Neural cell (in vitro differentiated cells): ENCODE data around the gene S100A1. TPM values are rescaled to one million over a fixed set of nuclear protein-coding genes. Genes with fewer than 3 reads are reported as not detected.

Source experiments
- H2AFZ ChIP-seq: fragments of 200-600, 300-800 bp; sonication (generic), shearing (Covaris generic); 2 replicates; pipeline ENCODE4 v1.6.0; 2014; ENCODE audit warnings: low read depth, mild to moderate bottlenecking, antibody characterized with exemption, low read length, moderate library complexity
- H3F3A ChIP-seq: fragments of 200-600 bp; shearing (Covaris generic); 2 replicates; pipeline ENCODE4 v1.6.1; 2016; ENCODE audit warnings: mild to moderate bottlenecking, moderate library complexity, mixed read lengths, antibody characterized with exemption, low read length; ENCODE audit not compliant: insufficient read depth, poor library complexity, severe bottlenecking
- H3K27ac ChIP-seq: fragments of 200-600, 300-800 bp; sonication (generic), shearing (Covaris generic); 2 replicates; pipeline ENCODE4 v1.5.1; 2014; ENCODE audit warnings: mild to moderate bottlenecking, low read length, moderate library complexity
- H3K27me3 ChIP-seq: fragments of 300-800, 200-600 bp; sonication (generic), shearing (Covaris generic); 2 replicates; pipeline ENCODE4 v1.6.0; 2014; ENCODE audit warnings: mild to moderate bottlenecking, low read depth, low read length, moderate library complexity; ENCODE audit not compliant: insufficient read depth
- H3K36me3 ChIP-seq: fragments of 300-800, 200-600 bp; sonication (generic), shearing (Covaris generic); 2 replicates; pipeline ENCODE4 v1.5.1; 2014; ENCODE audit warnings: mild to moderate bottlenecking, antibody characterized with exemption, low read length, moderate library complexity; ENCODE audit not compliant: insufficient read depth
- H3K4me2 ChIP-seq: fragments of 300-800, 200-600 bp; sonication (generic), shearing (Covaris generic); 2 replicates; pipeline ENCODE4 v1.6.0; 2014; ENCODE audit warnings: mild to moderate bottlenecking, low read length
- H3K4me3 ChIP-seq: fragments of 300-800, 200-600 bp; sonication (generic), shearing (Covaris generic); 2 replicates; pipeline ENCODE4 v1.5.1; 2014; ENCODE audit warnings: mild to moderate bottlenecking, low read length, moderate library complexity
- H3K79me2 ChIP-seq: fragments of 200-600 bp; shearing (Covaris generic); replicated peaks from 2 replicates; pipeline ENCODE4 v1.6.0; 2014; ENCODE audit warnings: mild to moderate bottlenecking, low read length, moderate library complexity; ENCODE audit not compliant: insufficient read depth
- H3K9ac ChIP-seq: fragments of 300-800, 200-600 bp; sonication (generic), shearing (Covaris generic); 2 replicates; pipeline ENCODE4 v1.6.1; 2016; ENCODE audit warnings: mild to moderate bottlenecking, low read length, mixed read lengths
- H3K9me2 ChIP-seq: fragments of 200-600 bp; shearing (Covaris generic); 2 replicates; pipeline ENCODE4 v1.6.1; 2016; ENCODE audit warnings: mild to moderate bottlenecking, low read length, mixed read lengths; ENCODE audit not compliant: insufficient read depth
- H3K9me3 ChIP-seq: fragments of 200-600, 300-800 bp; sonication (generic), shearing (Covaris generic); 2 replicates; pipeline ENCODE4 v1.6.1; 2016; ENCODE audit warnings: mild to moderate bottlenecking, mixed run types, low read length, moderate library complexity, mixed read lengths
- H4K20me1 ChIP-seq: fragments of 200-600 bp; shearing (Covaris generic); 2 replicates; pipeline ENCODE4 v1.6.1; 2016; ENCODE audit warnings: mild to moderate bottlenecking, mixed run types; ENCODE audit not compliant: insufficient read depth
- CTCF ChIP-seq: fragments of 450-650 bp; IDR thresholded peaks from 2 replicates; pipeline ENCODE4 v1.5.1; 2014; ENCODE audit warnings: antibody characterized with exemption, mild to moderate bottlenecking, moderate library complexity; ENCODE audit not compliant: poor library complexity, severe bottlenecking
- EP300 ChIP-seq: fragments of 450-650 bp; conservative IDR thresholded peaks from 2 replicates; pipeline ENCODE4 v1.6.1; 2014; ENCODE audit warnings: antibody characterized with exemption, mild to moderate bottlenecking, moderate library complexity; ENCODE audit not compliant: poor library complexity, severe bottlenecking
- EZH2 ChIP-seq: fragments of 200-600, 300-800 bp; shearing (Covaris generic), sonication (generic); IDR thresholded peaks from 2 replicates; pipeline ENCODE4 v1.6.1; 2014; ENCODE audit warnings: antibody characterized with exemption, low read length, borderline replicate concordance, mild to moderate bottlenecking; ENCODE audit not compliant: insufficient read depth, poor library complexity, severe bottlenecking
- MXI1 ChIP-seq: fragments of 450-650 bp; conservative IDR thresholded peaks from 2 replicates; pipeline ENCODE4 v1.6.1; 2014; ENCODE audit warnings: antibody characterized with exemption, mild to moderate bottlenecking; ENCODE audit not compliant: poor library complexity, severe bottlenecking
- POLR2AphosphoS5 ChIP-seq: IDR thresholded peaks from 2 replicates; pipeline ENCODE4 v1.6.1; 2012
- RAD21 ChIP-seq: fragments of 450-650 bp; conservative IDR thresholded peaks from 2 replicates; pipeline ENCODE4 v1.6.1; 2014; ENCODE audit warnings: antibody characterized with exemption, mild to moderate bottlenecking, moderate library complexity
- REST ChIP-seq: IDR thresholded peaks from 2 replicates; pipeline ENCODE4 v1.6.1; 2012; ENCODE audit warnings: borderline replicate concordance
- SMC3 ChIP-seq: fragments of 450-650 bp; conservative IDR thresholded peaks from 2 replicates; pipeline ENCODE4 v1.6.1; 2014; ENCODE audit warnings: antibody characterized with exemption, mild to moderate bottlenecking, moderate library complexity; ENCODE audit not compliant: poor library complexity
- TAF1 ChIP-seq: IDR thresholded peaks from 2 replicates; pipeline ENCODE4 v1.6.1; 2012; ENCODE audit warnings: low read depth
- polyA plus RNA-seq: library from polyadenylated mRNA; depleted of rRNA; stranded (reverse); fragments of >200 nt; gene quantifications from 2 replicates; pipeline ENCODE4 v1.2.3, GENCODE V29; 2014

S100A1 gene
- polyA plus RNA-seq, 1 donor from 2014 or later: not detected

GRCh38 chr1:153628638-153629342, 556 bp downstream of the S100A1 start:
- no peak overlapping the region for H3K27ac ChIP-seq

GRCh38 chr1:153629343-153629665, 1.1 kb downstream of the S100A1 start:
- H3K9ac ChIP-seq: no peak overlapping the region
- H3K27ac ChIP-seq: no peak overlapping the region
- no peaks in the 10 kb centered on the region for H3K36me3 ChIP-seq
- H2AFZ ChIP-seq: no peak overlapping the region
- no peaks in the 10 kb centered on the region for H3F3A ChIP-seq
- H3K9me3 ChIP-seq: no peaks in the 10 kb centered on the region
- TF ChIP-seq CTCF: no peak
- TF ChIP-seq MXI1: no peak
- no peak for TF ChIP-seq TAF1
- no peak for TF ChIP-seq EZH2
- TF ChIP-seq SMC3: no peak
- TF ChIP-seq REST: no peak
- TF ChIP-seq RAD21: no peak
- no peak for TF ChIP-seq POLR2AphosphoS5
- TF ChIP-seq EP300: no peak
- H4K20me1 ChIP-seq: no peaks in the 10 kb centered on the region
- no peaks in the 10 kb centered on the region for H3K9me2 ChIP-seq
- H3K27me3 ChIP-seq: no peaks in the 10 kb centered on the region
- H3K79me2 ChIP-seq: peaks cover 3% of the 10 kb centered on the region
- H3K4me3 ChIP-seq: no peak overlapping the region
- H3K4me2 ChIP-seq: no peak overlapping the region

More at GRCh38 chr1:153628638-153629342, 556 bp downstream of the S100A1 start:
- H3K4me2 ChIP-seq: no peak overlapping the region
- H3F3A ChIP-seq: no peaks in the 10 kb centered on the region
- H3K27me3 ChIP-seq: no peaks in the 10 kb centered on the region
- no peaks in the 10 kb centered on the region for H3K79me2 ChIP-seq
- no peaks in the 10 kb centered on the region for H3K36me3 ChIP-seq
- no peaks in the 10 kb centered on the region for H3K9me2 ChIP-seq
- H3K9me3 ChIP-seq: no peaks in the 10 kb centered on the region
- H3K9ac ChIP-seq: no peak overlapping the region
- no peaks in the 10 kb centered on the region for H4K20me1 ChIP-seq
- H3K4me3 ChIP-seq: no peak overlapping the region
- no peak overlapping the region for H2AFZ ChIP-seq
- no peak for TF ChIP-seq REST
- TF ChIP-seq SMC3: no peak
- no peak for TF ChIP-seq TAF1
- TF ChIP-seq EZH2: no peak
